ENCODE measurements around the gene LINC00632. TPM values are rescaled to one million over a fixed set of nuclear protein-coding genes. Genes with fewer than 3 reads are reported as not detected.

Gene LINC00632
- total RNA-seq, 1 donor from 2014 or later, result 187 TPM

GRCh38 chrX:140756941-140757340 is 47.4 kb downstream of the LINC00632 start:
- DNase-seq (ENCODE audit: missing footprints), result no peak
- ATAC-seq, result no peak
- intact Hi-C loops (cut with DNase I), result no loop called here

- intact Hi-C loops (cut with DNase I), result no loop called here
- no peak for DNase-seq (ENCODE audit: missing footprints)
- ATAC-seq, result peak; percentile 76
Measured at GRCh38 chrX:140762061-140762460, 52.5 kb downstream of the LINC00632 start.

GRCh38 chrX:140764401-140764919 is 54.9 kb downstream of the LINC00632 start:
- intact Hi-C loops (cut with DNase I), result no loop called here
- DNase-seq (ENCODE audit: missing footprints) (peak; percentile 48), ATAC-seq (peak; percentile 72)

- DNase-seq (ENCODE audit: missing footprints) (no peak), ATAC-seq (no peak)
- intact Hi-C loops (cut with DNase I), result no loop called here
Measured at GRCh38 chrX:140765043-140765784, 55.7 kb downstream of the LINC00632 start.

DNA sequence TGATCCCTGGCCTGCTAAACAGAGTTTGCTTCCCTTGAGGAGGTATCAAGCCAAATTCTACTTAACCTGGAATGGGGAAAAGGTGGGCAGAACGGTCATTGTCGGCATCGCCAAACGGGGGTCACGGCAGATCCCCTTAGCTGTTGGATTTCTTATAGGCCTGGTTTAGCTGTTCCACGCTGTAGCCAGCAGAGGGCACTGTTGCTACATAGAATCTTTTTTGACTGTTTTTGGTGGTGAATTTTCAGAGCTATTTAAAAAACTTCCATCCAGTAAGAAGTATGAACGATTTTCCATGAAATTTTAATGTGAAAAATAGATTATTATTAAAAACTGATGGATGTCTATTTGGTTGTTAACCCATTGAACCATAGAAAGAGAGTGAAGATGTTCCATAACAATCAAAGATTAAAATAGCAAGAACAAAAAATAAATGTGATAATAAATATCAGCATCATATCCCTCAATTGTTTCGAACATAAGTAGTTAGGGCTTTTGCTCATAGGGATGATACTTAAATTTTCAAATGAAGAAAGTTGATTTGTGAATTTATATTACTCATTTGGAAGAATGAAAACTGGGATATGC is 56.6 kb downstream of the LINC00632 start:
- DNase-seq (ENCODE audit: missing footprints) (peak; percentile 45), ATAC-seq (no peak)
- intact Hi-C loops (cut with DNase I), result no loop called here

GRCh38 chrX:140767646-140768045 is 58.1 kb downstream of the LINC00632 start:
- DNase-seq (ENCODE audit: missing footprints) (no peak), ATAC-seq (no peak)
- intact Hi-C loops (cut with DNase I), result no loop called here

DNA sequence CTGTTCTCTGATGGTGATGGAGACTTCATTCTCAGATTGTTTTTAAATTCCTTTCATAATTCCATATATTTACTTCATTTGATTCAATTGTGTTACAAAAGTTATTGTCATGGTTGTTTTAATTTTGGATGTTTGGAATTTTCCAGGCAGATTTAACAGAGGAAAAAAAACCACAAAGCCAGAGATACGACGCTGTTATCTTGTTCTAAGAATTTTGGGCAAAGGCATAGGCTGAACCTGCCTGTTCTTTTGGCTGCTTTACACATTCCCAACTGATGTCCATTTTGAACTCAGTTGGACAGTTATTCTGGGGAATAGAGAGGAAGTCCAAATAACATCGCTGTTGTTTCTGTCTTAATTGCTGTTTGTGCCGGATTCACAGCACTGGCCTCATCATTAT is 65.7 kb downstream of the LINC00632 start:
- ATAC-seq (no peak), DNase-seq (ENCODE audit: missing footprints) (no peak)
- intact Hi-C loops (cut with DNase I), result no loop called here

DNA sequence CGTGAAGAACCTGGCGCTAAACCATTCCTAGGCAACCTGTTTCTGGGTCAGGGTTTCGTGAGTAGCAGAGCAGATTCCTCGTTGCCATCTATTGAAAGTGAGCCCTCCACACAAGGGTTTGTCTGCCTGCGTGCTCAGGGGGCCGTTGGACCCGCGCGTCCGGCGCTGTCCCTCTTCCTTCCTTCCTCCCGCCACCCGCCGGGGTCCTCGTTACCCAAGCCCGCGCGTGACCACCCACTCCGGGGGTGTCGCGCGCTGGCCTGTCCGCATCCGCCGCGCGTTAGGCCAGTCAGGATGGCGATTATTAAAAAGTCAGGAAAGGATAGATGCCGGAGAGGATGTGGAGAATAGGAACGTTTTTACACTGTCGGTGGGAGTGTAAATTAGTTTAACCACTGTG is 66.8 kb downstream of the LINC00632 start:
- intact Hi-C loops (cut with DNase I), result no loop called here
- ATAC-seq (no peak), DNase-seq (ENCODE audit: missing footprints) (no peak)

GRCh38 chrX:140794642-140795041 is 85.1 kb downstream of the LINC00632 start:
- intact Hi-C loops (cut with DNase I), result no loop called here
- ATAC-seq (no peak), DNase-seq (ENCODE audit: missing footprints) (no peak)

DNA sequence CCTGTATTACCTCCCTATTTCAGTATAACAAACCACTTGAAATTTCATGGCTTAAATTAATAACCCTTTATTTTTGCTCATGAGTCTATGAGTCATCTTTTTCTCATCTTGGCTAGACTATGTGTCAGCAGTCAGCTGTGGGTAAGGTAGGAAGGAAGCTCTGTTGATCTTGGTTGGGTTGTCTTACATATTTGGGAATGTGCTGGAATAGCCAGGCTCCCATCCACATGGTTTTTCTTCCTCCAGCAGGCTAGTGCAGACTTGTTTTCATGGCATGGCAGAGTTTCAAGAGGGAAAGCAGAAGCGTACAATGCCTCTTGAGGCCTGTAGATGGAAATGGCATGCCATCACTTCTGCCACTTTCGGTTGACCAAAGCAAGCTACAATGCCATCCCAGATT is 89.7 kb downstream of the LINC00632 start:
- no peak for DNase-seq (ENCODE audit: missing footprints)
- ATAC-seq, result no peak
- intact Hi-C loops (cut with DNase I), result no loop called here

DNA sequence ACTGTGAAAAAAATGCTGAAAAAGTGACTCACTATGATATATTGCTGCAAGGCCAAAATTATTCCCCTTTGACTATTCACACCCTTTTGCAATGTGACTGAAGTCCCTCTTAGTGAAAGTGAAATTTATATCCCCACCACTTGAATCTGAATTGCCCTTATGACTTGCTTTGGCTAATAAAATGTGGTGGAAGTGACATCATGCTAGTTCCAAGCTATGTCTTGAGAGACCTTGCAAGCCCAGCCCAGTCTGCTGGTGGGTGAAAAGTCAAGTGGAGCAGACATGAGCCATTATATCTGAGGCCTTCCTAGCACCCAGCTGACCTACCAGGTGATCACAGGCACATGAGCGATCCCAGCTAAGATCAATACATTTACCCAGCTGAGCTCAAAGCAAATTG is 94.7 kb downstream of the LINC00632 start:
- ATAC-seq, result no peak
- no peak for DNase-seq (ENCODE audit: missing footprints)
- intact Hi-C loops (cut with DNase I), result no loop called here

GRCh38 chrX:140815868-140816267 is 106.3 kb downstream of the LINC00632 start:
- intact Hi-C loops (cut with DNase I), result no loop called here
- DNase-seq (ENCODE audit: missing footprints), result no peak
- no peak for ATAC-seq

GRCh38 chrX:140817943-140818342 is 108.4 kb downstream of the LINC00632 start:
- DNase-seq (ENCODE audit: missing footprints), result no peak
- intact Hi-C loops (cut with DNase I), result no loop called here
- no peak for ATAC-seq

- no peak for DNase-seq (ENCODE audit: missing footprints)
- intact Hi-C loops (cut with DNase I), result no loop called here
- no peak for ATAC-seq
Measured at GRCh38 chrX:140821280-140821679, 111.7 kb downstream of the LINC00632 start.

DNA sequence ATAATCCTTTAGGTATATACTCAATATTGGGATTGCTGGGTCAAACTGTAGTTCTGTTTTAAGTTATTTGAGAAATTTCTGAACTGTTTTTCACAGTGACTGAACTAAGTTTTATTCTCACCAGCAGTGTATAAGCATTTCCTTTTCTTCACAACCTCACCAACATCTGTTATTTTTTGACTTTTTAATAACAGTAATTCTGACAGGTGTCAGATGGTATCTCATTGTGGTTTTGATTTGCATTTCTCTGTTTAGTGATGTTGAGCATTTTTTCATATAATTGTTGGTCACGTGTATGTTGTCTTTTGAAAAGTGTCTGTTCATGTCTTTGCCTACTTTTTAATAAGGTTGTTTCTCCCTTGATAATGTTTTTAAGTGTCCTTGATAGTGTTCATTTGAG is 112.6 kb downstream of the LINC00632 start:
- intact Hi-C loops (cut with DNase I), result no loop called here
- ATAC-seq (no peak), DNase-seq (ENCODE audit: missing footprints) (no peak)

- intact Hi-C loops (cut with DNase I), result no loop called here
- no peak for ATAC-seq
- DNase-seq (ENCODE audit: missing footprints), result no peak
Measured at GRCh38 chrX:140822861-140823260, 113.3 kb downstream of the LINC00632 start.

DNA sequence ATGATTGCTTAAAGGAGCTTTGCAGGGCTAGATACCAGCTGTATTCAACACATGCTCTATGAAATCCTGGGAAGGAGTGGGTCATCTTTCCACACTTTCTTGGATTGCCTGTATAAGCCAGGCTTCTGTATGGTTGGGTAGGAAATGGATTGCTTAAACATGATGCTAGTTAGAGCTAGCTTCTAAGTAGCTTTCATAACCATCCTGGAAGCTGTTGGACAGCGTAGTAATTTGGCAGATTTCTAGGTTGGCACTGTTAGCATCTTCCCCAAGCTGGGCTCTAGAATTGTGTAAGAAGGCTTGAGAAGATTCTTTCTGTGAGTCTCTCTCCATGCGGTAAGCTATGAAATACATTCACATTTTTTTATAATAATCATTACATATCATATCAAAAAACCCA is 127.3 kb downstream of the LINC00632 start:
- no peak for DNase-seq (ENCODE audit: missing footprints)
- ATAC-seq, result no peak
- intact Hi-C loops (cut with DNase I), result no loop called here
